Epithelial cell of proximal tubule (primary cell): ENCODE results near the gene ZNF365. TPM values are rescaled to one million over a fixed set of nuclear protein-coding genes. Genes with fewer than 3 reads are reported as not detected.

ENCODE experiments used
- DNase-seq: peaks from one replicate; pipeline ENCODE4 v3.0.0-alpha.2; 2011; ENCODE audit warnings: low read depth
- H3K4me3 ChIP-seq: 2 replicates; pipeline ENCODE4 v1.5.1; 2011; ENCODE audit warnings: low read depth, mild to moderate bottlenecking, low read length
- CTCF ChIP-seq: conservative IDR thresholded peaks from 2 replicates; pipeline ENCODE4 v1.5.1; 2012; ENCODE audit warnings: low read depth, mild to moderate bottlenecking, low read length
- total RNA-seq: library from RNA; depleted of rRNA; stranded (reverse); fragments of >200 nt; gene quantifications from 2 replicates; pipeline ENCODE4 v1.2.3, GENCODE V29; 2015

The ZNF365 gene
- total RNA-seq, 1 donor from 2014 or later: 2.0 TPM

DNA sequence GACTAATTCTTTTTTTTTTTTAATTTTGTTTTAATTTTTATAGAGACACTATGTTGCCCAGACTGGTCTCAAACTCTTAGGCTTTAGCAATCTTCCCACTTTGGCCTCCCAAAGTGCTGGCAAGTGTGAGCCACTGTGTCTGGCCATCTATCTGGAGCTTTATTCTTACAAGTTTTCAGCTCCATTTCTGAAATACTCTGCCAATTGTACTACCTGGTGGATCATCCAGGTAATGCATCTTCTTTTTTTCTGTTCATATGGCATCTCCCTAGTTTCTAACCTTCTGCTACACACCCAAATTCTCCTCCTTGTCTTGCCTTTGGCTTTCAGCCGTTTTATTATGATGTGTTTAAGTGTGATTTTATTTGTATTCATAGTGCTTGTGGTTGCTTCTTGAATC lies 40.2 kb downstream of the ZNF365 start:
- DNase-seq: no peak
- H3K4me3 ChIP-seq: no peak overlapping the region
- peak; percentile 36 for TF ChIP-seq CTCF

GRCh38 chr10:62422068-62422590 lies 48.0 kb downstream of the ZNF365 start:
- peak; percentile 18 for DNase-seq
- TF ChIP-seq CTCF: peak; percentile 17
- H3K4me3 ChIP-seq: no peak overlapping the region

GRCh38 chr10:62424026-62424425 lies 49.9 kb downstream of the ZNF365 start:
- no peak for DNase-seq
- TF ChIP-seq CTCF: peak; percentile 33
- H3K4me3 ChIP-seq: no peak overlapping the region

- DNase-seq: peak; percentile 58
- no peak for TF ChIP-seq CTCF
Observed at GRCh38 chr10:62426086-62426485, 51.9 kb downstream of the ZNF365 start.

GRCh38 chr10:62426600-62426999 lies 52.4 kb downstream of the ZNF365 start:
- no peak for TF ChIP-seq CTCF
- H3K4me3 ChIP-seq: no peak overlapping the region
- DNase-seq: no peak

More at GRCh38 chr10:62426086-62426485, 51.9 kb downstream of the ZNF365 start:
- H3K4me3 ChIP-seq: no peak overlapping the region

- DNase-seq: no peak
- TF ChIP-seq CTCF: no peak
- H3K4me3 ChIP-seq: no peak overlapping the region
Observed at GRCh38 chr10:62430881-62431280, 56.7 kb downstream of the ZNF365 start.

- no peak for TF ChIP-seq CTCF
- no peak overlapping the region for H3K4me3 ChIP-seq
- peak; percentile 85 for DNase-seq
Observed at GRCh38 chr10:62433181-62433692, 59.1 kb downstream of the ZNF365 start.
